GM18507 (cell line): ENCODE results near the gene ACOT7.
"Not testable (repeated sequence)": the region's sequence is repeated elsewhere in the genome, so short reads cannot be mapped to it uniquely, and the experiment has no call there.

Experiments used
- DNase-seq: peaks from one replicate; pipeline ENCODE4 v3.0.0; 2011; ENCODE audit warnings: low read depth; ENCODE audit not compliant: insufficient read length; ENCODE audit errors: extremely low spot score
- FAIRE-seq: peaks from 2 replicates; lab custom pipeline; 2011; peaks lifted over from hg19 to GRCh38; lab: Jason Lieb, UNC

ACOT7 gene

GRCh38 chr1:6222636-6223035 is 170.9 kb downstream of the ACOT7 start:
- FAIRE-seq: no peak
- DNase-seq: no peak

- FAIRE-seq: no peak
These were observed 172.3 kb downstream of the ACOT7 start for GRCh38 chr1:6221210-6221784.

GRCh38 chr1:6220236-6220635 is 173.3 kb downstream of the ACOT7 start:
- FAIRE-seq (no peak), DNase-seq (no peak)

More at GRCh38 chr1:6221210-6221784, 172.3 kb downstream of the ACOT7 start:
- DNase-seq: no peak

- FAIRE-seq, DNase-seq: not testable (repeated sequence)
These were observed 173.9 kb downstream of the ACOT7 start for GRCh38 chr1:6219641-6220040.

- FAIRE-seq: no peak
- no peak for DNase-seq
These were observed 175.0 kb downstream of the ACOT7 start for GRCh38 chr1:6218375-6219164.
